GM21529 (cell line): ENCODE measurements around the gene LAPTM5.

Experiments used
- ATAC-seq: cut with Tn5 transposase; IDR thresholded peaks from one replicate; pipeline ENCODE4 v1.9.1; 2021; ENCODE audit not compliant: unreplicated experiment

Gene LAPTM5

DNA sequence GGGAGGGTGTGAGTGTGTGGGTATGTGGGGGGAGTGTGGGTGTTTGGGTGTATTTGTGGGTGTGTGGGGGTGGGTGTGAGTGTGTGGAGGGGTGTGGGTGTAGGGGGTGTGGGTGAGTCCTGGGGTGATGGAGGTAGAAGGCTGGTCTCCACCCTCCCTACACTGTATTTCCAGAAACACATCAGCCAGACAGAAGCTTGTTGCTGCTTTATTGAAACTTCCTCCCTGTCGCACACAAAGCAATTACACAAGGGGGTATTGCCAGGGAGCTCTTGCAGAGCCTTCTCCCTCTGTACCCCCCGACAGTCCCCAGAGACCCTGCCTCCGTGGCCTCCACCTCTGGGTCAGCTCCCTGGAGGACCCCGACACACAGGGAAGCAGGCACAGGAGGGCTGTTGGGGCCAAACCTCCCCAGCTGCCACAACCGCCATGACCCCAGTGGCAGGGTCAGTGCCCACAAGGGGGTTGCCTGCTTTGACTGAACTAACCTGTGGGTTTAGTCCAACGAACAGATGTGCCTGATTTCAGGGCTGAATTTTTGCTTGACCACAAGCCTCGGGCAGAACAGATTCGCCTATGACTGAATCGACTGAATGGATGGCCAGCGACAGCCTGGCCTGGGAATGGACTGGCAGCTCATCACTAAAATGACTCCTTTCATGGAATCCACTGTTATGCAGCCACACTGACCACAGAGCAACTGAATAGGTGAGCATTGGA lies 25.1 kb downstream of the LAPTM5 start:
- peak; percentile 31 for ATAC-seq

- ATAC-seq, result no peak
These were observed 25.7 kb downstream of the LAPTM5 start for GRCh38 chr1:30731806-30732276.

- ATAC-seq, result no peak
These were observed 26.3 kb downstream of the LAPTM5 start for GRCh38 chr1:30731109-30731805.

DNA sequence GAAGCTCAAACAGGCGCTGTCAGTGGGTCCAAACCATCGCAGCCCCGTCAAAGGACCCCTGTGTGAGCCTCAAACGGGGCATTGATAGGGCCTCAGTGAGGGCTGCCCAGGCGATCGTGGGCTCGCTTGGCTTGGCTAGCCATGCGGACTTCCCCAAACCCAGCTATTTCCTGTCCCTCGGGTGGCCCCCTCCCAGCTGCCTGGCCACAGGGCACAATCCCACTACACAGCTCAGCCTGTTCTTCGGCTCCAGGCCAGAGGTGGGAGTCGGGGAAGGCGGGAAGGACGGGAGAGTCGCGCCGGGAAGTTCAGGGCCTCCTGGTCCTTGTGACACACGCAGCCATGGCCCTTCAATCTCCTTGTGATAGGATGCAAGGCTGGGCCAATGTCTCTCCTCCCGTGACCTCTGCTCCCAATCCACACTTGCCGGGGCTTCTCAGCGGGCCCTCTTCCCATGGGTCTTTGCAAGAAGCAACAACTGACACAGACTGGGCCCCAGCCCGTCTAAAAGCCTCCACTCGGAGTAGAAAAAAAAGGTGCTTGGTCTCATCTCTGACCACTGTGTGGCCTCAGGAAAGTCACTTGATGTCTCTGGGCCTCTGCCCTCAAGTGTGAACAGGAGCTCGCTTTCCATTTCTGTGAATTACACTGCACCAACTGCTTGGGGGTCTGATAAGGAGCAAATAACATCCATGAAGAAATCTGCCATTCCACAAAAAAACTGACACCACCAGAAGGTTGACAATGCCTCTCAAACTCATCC lies 27.0 kb downstream of the LAPTM5 start:
- no peak for ATAC-seq

DNA sequence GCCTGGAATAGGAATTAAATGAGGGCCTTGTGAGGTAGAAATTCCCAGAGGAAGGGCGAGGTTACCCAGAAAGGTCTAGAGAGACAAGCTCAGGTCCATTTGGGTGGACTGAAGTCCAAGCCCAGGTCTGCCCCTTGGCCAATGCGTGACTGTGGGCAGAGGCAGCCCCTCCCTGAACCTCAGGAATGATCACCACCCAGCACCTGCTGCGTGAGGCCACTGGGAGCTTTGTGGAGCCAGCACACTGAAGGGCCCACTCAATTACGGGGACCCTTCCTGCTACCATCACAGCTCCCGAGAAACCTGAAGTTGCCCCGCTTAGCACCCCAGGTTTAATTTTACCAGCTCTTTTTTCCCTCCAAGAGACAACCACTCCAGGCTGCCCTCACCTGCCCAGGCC lies 27.7 kb downstream of the LAPTM5 start:
- no peak for ATAC-seq

- no peak for ATAC-seq
These were observed 28.5 kb downstream of the LAPTM5 start for GRCh38 chr1:30728832-30729638.

- no peak for ATAC-seq
These were observed 29.2 kb downstream of the LAPTM5 start for GRCh38 chr1:30728340-30728739.

- no peak for ATAC-seq
These were observed 29.8 kb downstream of the LAPTM5 start for GRCh38 chr1:30727824-30728223.

- no peak for ATAC-seq
These were observed 30.5 kb downstream of the LAPTM5 start for GRCh38 chr1:30726773-30727684.

DNA sequence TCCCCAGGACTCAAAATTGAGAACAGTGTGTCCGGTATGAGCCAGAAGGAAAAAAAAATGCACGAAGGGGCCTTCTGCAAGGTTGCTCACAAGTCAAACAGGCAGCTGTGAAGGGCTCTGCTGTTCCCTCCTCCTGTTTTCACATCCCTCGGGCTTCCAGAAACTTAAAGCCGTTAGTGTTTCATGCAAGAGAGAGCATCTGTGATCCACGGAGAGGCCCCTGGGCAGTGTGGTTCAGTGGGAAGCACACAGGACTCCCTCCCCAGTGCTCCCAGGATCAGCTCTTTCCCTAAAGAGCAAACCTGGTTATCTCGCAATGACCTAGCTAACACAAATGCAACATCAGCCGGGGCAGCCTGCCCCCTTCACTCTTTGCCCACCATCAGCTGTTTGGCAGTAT lies 31.3 kb downstream of the LAPTM5 start:
- ATAC-seq, result no peak

- no peak for ATAC-seq
These were observed 32.0 kb downstream of the LAPTM5 start for GRCh38 chr1:30725450-30726095.

- no peak for ATAC-seq
These were observed 32.7 kb downstream of the LAPTM5 start for GRCh38 chr1:30724655-30725421.

DNA sequence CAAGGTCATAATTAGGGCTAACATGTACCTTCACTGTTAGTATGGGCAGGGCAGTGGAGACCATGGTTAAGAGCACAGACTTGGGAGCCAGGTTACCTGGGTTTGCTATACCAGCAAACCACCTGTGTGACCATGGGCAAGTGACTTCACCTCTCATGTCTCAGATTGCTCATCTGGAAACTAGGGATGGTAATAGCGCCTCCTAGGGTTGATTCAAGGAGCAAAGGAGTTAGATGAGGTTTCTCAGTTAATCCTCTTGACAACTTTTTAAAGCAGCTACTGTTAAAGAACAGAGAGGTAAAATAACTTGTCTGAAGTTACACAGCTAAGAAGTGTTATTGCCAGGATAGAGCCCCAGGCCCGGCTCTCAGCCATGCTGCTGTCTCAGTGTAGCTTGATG lies 33.4 kb downstream of the LAPTM5 start:
- ATAC-seq, result no peak

- no peak for ATAC-seq
These were observed 34.2 kb downstream of the LAPTM5 start, which contains the start of gene MATN1 for GRCh38 chr1:30723331-30723755. MATN1 (minus strand) TSS chr1:30723585; CDS start chr1:30723551, 34 bp downstream.

GRCh38 chr1:30721812-30722537 lies 35.6 kb downstream of the LAPTM5 start:
- no peak for ATAC-seq

- ATAC-seq, result no peak
These were observed 36.2 kb downstream of the LAPTM5 start for GRCh38 chr1:30721341-30721793.

DNA sequence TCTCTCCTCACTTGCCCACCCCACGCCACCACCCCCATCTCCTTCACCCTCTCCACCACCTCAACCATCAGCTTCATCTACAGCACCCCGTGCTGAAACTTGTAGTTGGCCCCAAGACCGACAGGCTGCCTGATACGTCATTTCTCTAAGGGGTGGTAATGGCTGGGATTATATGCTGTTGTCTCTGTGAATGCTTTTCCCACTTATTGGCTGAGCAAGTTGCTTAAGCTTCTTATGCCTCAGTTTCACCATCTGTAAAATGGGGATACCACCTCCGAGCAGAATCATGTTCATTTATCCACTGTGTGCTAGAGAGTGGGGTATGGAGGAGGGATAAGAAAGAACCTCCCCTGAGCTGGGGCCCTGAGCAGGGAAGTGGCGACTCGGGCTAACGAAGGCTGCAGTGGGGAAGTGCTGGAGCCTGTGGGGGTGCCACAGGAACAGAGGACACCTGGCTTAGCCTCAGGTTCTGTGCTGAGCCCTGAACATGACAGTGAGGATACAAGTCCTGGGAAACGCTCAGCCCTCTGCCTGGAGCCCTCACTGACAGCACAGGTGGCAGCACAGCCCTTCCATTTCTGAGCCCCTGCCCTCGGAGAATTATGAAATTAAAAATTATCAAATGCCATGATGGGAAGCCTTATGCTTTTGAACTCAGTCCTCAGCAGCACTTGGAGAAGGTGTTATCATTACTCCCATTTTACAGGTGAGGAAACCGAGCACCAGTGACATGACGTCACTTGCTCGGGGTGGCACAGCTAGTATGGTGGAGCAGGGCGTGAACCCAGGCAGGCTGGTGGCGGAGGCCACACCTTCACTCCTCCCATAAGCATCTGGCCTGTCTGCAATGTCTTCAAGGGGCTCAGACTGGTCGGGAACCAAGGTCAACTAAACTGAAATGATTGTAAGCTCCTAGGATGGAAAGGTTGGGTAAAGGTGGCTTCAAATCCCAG lies 37.0 kb downstream of the LAPTM5 start:
- ATAC-seq, result no peak
